Fibroblast of lung (primary cell): ENCODE data around the gene ID2. TPM values are rescaled to one million over a fixed set of nuclear protein-coding genes. Genes with fewer than 3 reads are reported as not detected.

Source experiments
- DNase-seq, 2 donors: peaks; one replicate each; pipeline versions ENCODE4 v3.0.0 to v3.0.0-alpha.2; 2010; ENCODE audit warnings: low read depth in 2 of 2
- H2AFZ ChIP-seq: 2 replicates; pipeline ENCODE4 v1.5.1; 2012; ENCODE audit warnings: low read length, control low read depth, inconsistent platforms
- H3K27ac ChIP-seq: 2 replicates; pipeline ENCODE4 v1.5.1; 2011; ENCODE audit warnings: low read length, control low read depth; ENCODE audit not compliant: insufficient read depth
- H3K27me3 ChIP-seq: 2 replicates; pipeline ENCODE4 v1.5.1; 2011; ENCODE audit warnings: mild to moderate bottlenecking, low read length; ENCODE audit not compliant: control insufficient read depth, insufficient read depth
- H3K36me3 ChIP-seq: 2 replicates; pipeline ENCODE4 v1.5.1; 2011; ENCODE audit warnings: low read length; ENCODE audit not compliant: control insufficient read depth, insufficient read depth
- H3K4me1 ChIP-seq: 2 replicates; pipeline ENCODE4 v1.5.1; 2011; ENCODE audit warnings: low read length; ENCODE audit not compliant: control insufficient read depth, insufficient read depth; ENCODE audit errors: extremely low read depth
- H3K4me2 ChIP-seq: 2 replicates; pipeline ENCODE4 v1.5.1; 2011; ENCODE audit warnings: low read length, control low read depth; ENCODE audit not compliant: insufficient read depth; ENCODE audit errors: extremely low read depth
- H3K4me3 ChIP-seq, 4 experiments: fragments of 200-600 bp in 1 of 4; sonication (generic) in 1 of 4; replicated peaks in 1 of 4; 2 replicates each; pipeline ENCODE4 v1.5.1; 2011 to 2016; ENCODE audit warnings: low read length in 4 of 4, low read depth in 3 of 4, mild to moderate bottlenecking in 3 of 4, control low read depth in 2 of 4, inconsistent platforms in 1 of 4, mixed read lengths in 1 of 4; ENCODE audit not compliant: insufficient read depth in 1 of 4; ENCODE audit errors: control extremely low read depth in 1 of 4
- H3K79me2 ChIP-seq: 2 replicates; pipeline ENCODE4 v1.5.1; 2012; ENCODE audit warnings: mild to moderate bottlenecking, low read length, inconsistent platforms; ENCODE audit not compliant: control insufficient read depth, insufficient read depth
- H3K9ac ChIP-seq: 2 replicates; pipeline ENCODE4 v1.5.1; 2011; ENCODE audit warnings: mild to moderate bottlenecking, low read length, control low read depth; ENCODE audit not compliant: insufficient read depth
- H3K9me3 ChIP-seq: 2 replicates; pipeline ENCODE4 v1.5.1; 2012; ENCODE audit warnings: low read depth, low read length; ENCODE audit not compliant: control insufficient read depth, insufficient read depth
- H4K20me1 ChIP-seq: 2 replicates; pipeline ENCODE4 v1.5.1; 2011; ENCODE audit warnings: low read length; ENCODE audit not compliant: control insufficient read depth, insufficient read depth; ENCODE audit errors: extremely low read depth
- EZH2 ChIP-seq: IDR thresholded peaks from 2 replicates; pipeline ENCODE4 v1.5.1; 2012; ENCODE audit warnings: low read length, control low read depth, mild to moderate bottlenecking; ENCODE audit errors: missing control alignments
- polyA plus RNA-seq, 2 donors: library from polyadenylated mRNA; depleted of rRNA in 1 of 2; stranded (reverse) in 1 of 2; unstranded in 1 of 2; fragments of >200 nt; gene quantifications; 2 replicates each; pipeline ENCODE4 v1.2.1, GENCODE V29; 2011 to 2012; ENCODE audit warnings: missing spikeins in 1 of 2
- total RNA-seq: library from RNA; depleted of rRNA; stranded (reverse); fragments of >200 nt; gene quantifications from 2 replicates; pipeline ENCODE4 v1.2.1, GENCODE V29; 2014
- TF ChIP-seq, protein P1 (sequence below), 2 donors: IDR thresholded peaks in 1 of 2; conservative IDR thresholded peaks in 1 of 2; 1 replicate in 1 of 2; 2 replicates in 1 of 2; pipeline ENCODE4 v1.5.1; 2011 to 2012; ENCODE audit warnings: low read length in 2 of 2, control low read depth in 1 of 2, inconsistent platforms in 1 of 2, low read depth in 1 of 2, mild to moderate bottlenecking in 1 of 2

The ID2 gene
- total and polyA plus RNA-seq, 2 donors (not counting 1 experiment from before 2014, with no cell fraction given) = 23.1 to 66.6 TPM

DNA sequence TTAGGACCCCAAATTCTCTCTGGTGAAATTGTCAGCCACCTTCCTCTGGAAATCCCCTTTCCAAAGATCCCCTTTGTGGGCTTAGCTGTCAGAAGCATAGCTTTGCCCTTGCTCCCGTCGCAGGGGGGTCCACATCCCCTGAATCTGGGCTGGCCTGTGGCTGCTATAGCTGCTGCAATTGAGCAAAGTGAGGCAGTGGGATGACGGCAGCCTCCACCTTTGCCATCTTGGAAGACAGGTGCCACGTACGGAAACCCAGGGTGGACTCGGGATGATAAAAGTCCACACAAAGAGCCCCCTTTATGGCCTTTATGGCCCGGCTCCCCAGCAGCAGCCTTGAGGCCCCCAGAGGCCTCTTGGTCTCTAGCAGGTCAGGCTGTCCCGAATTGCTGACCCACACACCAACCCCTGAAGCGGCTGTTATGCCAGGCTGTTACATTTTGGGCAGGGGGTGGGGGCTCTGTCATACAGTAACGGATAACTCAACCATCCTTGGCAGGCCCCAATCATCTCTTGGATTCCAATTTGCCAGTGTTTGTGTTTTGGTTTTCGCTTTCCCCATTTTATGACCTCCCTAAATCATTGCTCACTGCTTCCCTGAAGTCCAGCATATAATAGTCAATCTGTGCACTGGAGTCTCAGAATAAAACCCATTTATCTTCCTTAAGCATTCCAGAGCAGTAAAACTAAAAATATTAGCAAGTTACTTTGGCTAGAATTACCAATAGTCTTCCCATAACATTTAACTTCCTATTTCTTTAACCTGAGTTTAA lies 33.2 kb upstream of the ID2 start:
- Histone ChIP-seq H3K4me3 (no peak overlapping the region), H3K79me2 (no peaks in the 10 kb centered on the region), H3K4me1 (no peaks in the 10 kb centered on the region), H2AFZ (no peak overlapping the region), H3K27ac (no peak overlapping the region), H3K9me3 (no peaks in the 10 kb centered on the region), H3K36me3 (no peaks in the 10 kb centered on the region), H3K4me2 (no peak overlapping the region), H3K9ac (no peak overlapping the region), H3K27me3 (no peaks in the 10 kb centered on the region), H4K20me1 (no peaks in the 10 kb centered on the region)
- TF ChIP-seq, protein P1, sequence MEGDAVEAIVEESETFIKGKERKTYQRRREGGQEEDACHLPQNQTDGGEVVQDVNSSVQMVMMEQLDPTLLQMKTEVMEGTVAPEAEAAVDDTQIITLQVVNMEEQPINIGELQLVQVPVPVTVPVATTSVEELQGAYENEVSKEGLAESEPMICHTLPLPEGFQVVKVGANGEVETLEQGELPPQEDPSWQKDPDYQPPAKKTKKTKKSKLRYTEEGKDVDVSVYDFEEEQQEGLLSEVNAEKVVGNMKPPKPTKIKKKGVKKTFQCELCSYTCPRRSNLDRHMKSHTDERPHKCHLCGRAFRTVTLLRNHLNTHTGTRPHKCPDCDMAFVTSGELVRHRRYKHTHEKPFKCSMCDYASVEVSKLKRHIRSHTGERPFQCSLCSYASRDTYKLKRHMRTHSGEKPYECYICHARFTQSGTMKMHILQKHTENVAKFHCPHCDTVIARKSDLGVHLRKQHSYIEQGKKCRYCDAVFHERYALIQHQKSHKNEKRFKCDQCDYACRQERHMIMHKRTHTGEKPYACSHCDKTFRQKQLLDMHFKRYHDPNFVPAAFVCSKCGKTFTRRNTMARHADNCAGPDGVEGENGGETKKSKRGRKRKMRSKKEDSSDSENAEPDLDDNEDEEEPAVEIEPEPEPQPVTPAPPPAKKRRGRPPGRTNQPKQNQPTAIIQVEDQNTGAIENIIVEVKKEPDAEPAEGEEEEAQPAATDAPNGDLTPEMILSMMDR (conservative IDR thresholded peaks at IDR 0.05 in 1 of 2, IDR thresholded peaks at IDR 0.05 in 1 of 2; ENCODE audit: low read depth in 1 of 2, low read length in 2 of 2) = no peak
- no peak for TF ChIP-seq EZH2
- no peak for DNase-seq

DNA sequence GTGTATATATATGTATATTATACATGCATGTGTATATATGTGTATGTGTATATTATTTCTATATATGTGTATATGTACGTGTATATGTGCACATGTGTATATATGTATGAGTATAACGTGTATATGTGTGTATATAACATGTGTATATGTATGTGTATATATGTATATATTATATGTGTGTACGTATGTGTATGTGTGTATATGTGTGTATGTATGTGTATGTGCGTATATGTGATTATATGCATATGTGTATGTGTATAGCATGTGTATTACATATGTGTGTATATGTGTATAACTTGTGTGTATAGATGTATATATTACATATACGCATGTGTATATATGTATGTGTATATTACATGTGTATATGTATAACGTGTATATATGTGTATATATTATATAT lies 32.1 kb upstream of the ID2 start:
- H3K9me3 ChIP-seq = no peaks in the 10 kb centered on the region
- H3K79me2 ChIP-seq = no peaks in the 10 kb centered on the region
- no peaks in the 10 kb centered on the region for H4K20me1 ChIP-seq
- TF ChIP-seq, protein P1 (conservative IDR thresholded peaks at IDR 0.05 in 1 of 2, IDR thresholded peaks at IDR 0.05 in 1 of 2; ENCODE audit: low read depth in 1 of 2, low read length in 2 of 2) = no peak
- TF ChIP-seq EZH2 = no peak
- no peaks in the 10 kb centered on the region for H3K27me3 ChIP-seq
- H2AFZ ChIP-seq = no peak overlapping the region
- H3K27ac ChIP-seq = no peak overlapping the region
- H3K4me3 ChIP-seq = no peak overlapping the region
- H3K9ac ChIP-seq = no peak overlapping the region
- no peak for DNase-seq
- no peak overlapping the region for H3K4me2 ChIP-seq
- H3K4me1 ChIP-seq = no peaks in the 10 kb centered on the region
- no peaks in the 10 kb centered on the region for H3K36me3 ChIP-seq

DNA sequence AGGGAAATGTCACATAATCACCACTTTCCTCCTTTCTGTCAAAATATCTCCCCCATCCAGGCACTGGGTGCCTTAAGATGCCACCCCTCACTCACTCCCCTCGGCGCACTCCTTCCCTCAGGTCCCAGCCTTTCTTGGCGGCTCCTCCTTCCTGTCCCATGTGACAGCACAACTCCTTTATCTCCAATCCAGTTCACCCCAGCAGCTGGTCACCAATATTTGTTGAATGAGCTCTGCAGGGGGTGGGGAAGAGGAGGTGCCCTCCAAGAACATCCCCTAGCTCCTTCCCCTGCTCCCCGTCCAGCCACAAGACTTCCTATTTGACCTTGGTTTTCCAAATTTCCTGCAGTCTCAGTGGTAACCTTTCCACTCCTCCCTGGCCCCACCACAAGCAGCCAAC lies 31.6 kb upstream of the ID2 start:
- no peak for DNase-seq
- H3K27me3 ChIP-seq = no peaks in the 10 kb centered on the region
- H3K4me3 ChIP-seq = no peak overlapping the region
- H3K9me3 ChIP-seq = no peaks in the 10 kb centered on the region
- no peak overlapping the region for H3K27ac ChIP-seq
- no peaks in the 10 kb centered on the region for H4K20me1 ChIP-seq
- H3K4me1 ChIP-seq = no peaks in the 10 kb centered on the region
- no peak overlapping the region for H2AFZ ChIP-seq
- no peaks in the 10 kb centered on the region for H3K36me3 ChIP-seq
- no peak overlapping the region for H3K4me2 ChIP-seq
- TF ChIP-seq, protein P1 (conservative IDR thresholded peaks at IDR 0.05 in 1 of 2, IDR thresholded peaks at IDR 0.05 in 1 of 2; ENCODE audit: low read depth in 1 of 2, low read length in 2 of 2) = no peak
- H3K79me2 ChIP-seq = no peaks in the 10 kb centered on the region
- H3K9ac ChIP-seq = no peak overlapping the region
